Cerebellar nuclear complex (tissue), 1 donor: ENCODE data around the gene IER5L.
"Not testable (repeated sequence)": the region's sequence is repeated elsewhere in the genome, so short reads cannot be mapped to it uniquely, and the experiment has no call there.

ENCODE experiments used
- DNase-seq, 2 experiments: peaks; one replicate each; lab custom pipeline; 2025; lab: John Stamatoyannopoulos, UW

IER5L gene

GRCh38 chr9:129178568-129179382 lies 714 bp upstream of the IER5L start:
- DNase-seq = no peak

GRCh38 chr9:129177443-129177790 lies 644 bp downstream of the IER5L start:
- no peak for DNase-seq

GRCh38 chr9:129176701-129177442 lies 1.2 kb downstream of the IER5L start:
- no peak for DNase-seq

- DNase-seq = no peak
These were observed 2.0 kb downstream of the IER5L start for GRCh38 chr9:129175825-129176633.

- no peak for DNase-seq
These were observed 2.6 kb downstream of the IER5L start for GRCh38 chr9:129175515-129175824.

- DNase-seq = no peak
These were observed 3.1 kb downstream of the IER5L start for GRCh38 chr9:129174724-129175514.

GRCh38 chr9:129174102-129174723 lies 3.8 kb downstream of the IER5L start:
- DNase-seq = peak in 1 of 2 experiments; percentile 18

GRCh38 chr9:129173296-129174101 lies 4.6 kb downstream of the IER5L start:
- no peak for DNase-seq

GRCh38 chr9:129172816-129173215 lies 5.2 kb downstream of the IER5L start:
- no peak for DNase-seq

GRCh38 chr9:129171993-129172751 lies 5.9 kb downstream of the IER5L start:
- no peak for DNase-seq

- DNase-seq = no peak
These were observed 7.8 kb downstream of the IER5L start for GRCh38 chr9:129170229-129170628.

- DNase-seq = no peak
These were observed 11.2 kb downstream of the IER5L start for GRCh38 chr9:129166623-129167557.

- DNase-seq = no peak
These were observed 12.9 kb downstream of the IER5L start for GRCh38 chr9:129165198-129165597.

- DNase-seq = no peak
These were observed 13.7 kb downstream of the IER5L start for GRCh38 chr9:129164246-129164930.

GRCh38 chr9:129163753-129164152 lies 14.3 kb downstream of the IER5L start:
- no peak for DNase-seq

GRCh38 chr9:129163198-129163670 lies 14.8 kb downstream of the IER5L start:
- not testable (repeated sequence) for DNase-seq

- DNase-seq = no peak
These were observed 15.4 kb downstream of the IER5L start for GRCh38 chr9:129162497-129163197.
